Neural crest cell (in vitro differentiated cells): ENCODE measurements around the gene SLC25A38. TPM values are rescaled to one million over a fixed set of nuclear protein-coding genes. Genes with fewer than 3 reads are reported as not detected.
A peak's percentile ranks its signal among the peaks of the same experiment; 100 is the strongest.

Source experiments
- DNase-seq: peaks from one replicate; pipeline ENCODE4 v3.0.0; 2021; ENCODE audit warnings: low read depth, mixed read lengths, low spot score
- H3K27ac Mint-ChIP-seq: one replicate; pipeline ENCODE4 v1.8.0; 2021; ENCODE audit warnings: mild to moderate bottlenecking, mixed read lengths; ENCODE audit not compliant: unreplicated experiment
- H3K27me3 Mint-ChIP-seq: 2 replicates; pipeline ENCODE4 v1.8.0; 2021; ENCODE audit warnings: low read depth, mild to moderate bottlenecking, mixed read lengths
- H3K36me3 Mint-ChIP-seq: 2 replicates; pipeline ENCODE4 v1.8.0; 2021; ENCODE audit warnings: low read depth, mild to moderate bottlenecking, mixed read lengths
- H3K4me1 Mint-ChIP-seq: 2 replicates; pipeline ENCODE4 v1.8.0; 2021; ENCODE audit warnings: mixed read lengths
- H3K4me3 Mint-ChIP-seq: one replicate; pipeline ENCODE4 v1.8.0; 2021; ENCODE audit warnings: mild to moderate bottlenecking, mixed read lengths
- H3K9me3 Mint-ChIP-seq: 2 replicates; pipeline ENCODE4 v1.8.0; 2021; ENCODE audit warnings: mixed read lengths
- CTCF ChIP-seq: fragments of 200-600 bp; sonication (generic); conservative IDR thresholded peaks from 2 replicates; pipeline ENCODE4 v1.5.0; 2021; ENCODE audit warnings: antibody characterized with exemption, mild to moderate bottlenecking
- total RNA-seq: library from RNA; stranded (reverse); gene quantifications from 2 replicates; pipeline ENCODE4 v1.2.1, GENCODE V29; 2021

Gene SLC25A38
- total RNA-seq, 1 donor from 2014 or later, result 26.6 TPM

- Mint-ChIP-seq H3K27ac (no peak overlapping the region), H3K9me3 (peaks cover under 1% of the 10 kb centered on the region), H3K36me3 (peaks cover 3% of the 10 kb centered on the region), H3K4me3 (peak overlapping the region; percentile 24), H3K4me1 (peaks cover 11% of the 10 kb centered on the region), H3K27me3 (peaks cover 2% of the 10 kb centered on the region)
- peak; percentile 73 for TF ChIP-seq CTCF
- peak; percentile 9 for DNase-seq
Observed at GRCh38 chr3:39378088-39378487, 5.1 kb upstream of the SLC25A38 start.

- H3K4me1 Mint-ChIP-seq, result peaks cover 11% of the 10 kb centered on the region
- no peak for DNase-seq
- H3K27ac Mint-ChIP-seq, result no peak overlapping the region
- H3K27me3 Mint-ChIP-seq, result no peaks in the 10 kb centered on the region
- peak overlapping the region; percentile 34 for H3K4me3 Mint-ChIP-seq
- no peak for TF ChIP-seq CTCF
- H3K9me3 Mint-ChIP-seq, result no peaks in the 10 kb centered on the region
- H3K36me3 Mint-ChIP-seq, result no peaks in the 10 kb centered on the region
Observed at GRCh38 chr3:39378957-39379777, 4.0 kb upstream of the SLC25A38 start.

GRCh38 chr3:39379778-39380155 lies 3.4 kb upstream of the SLC25A38 start:
- H3K27me3 Mint-ChIP-seq, result no peaks in the 10 kb centered on the region
- no peak overlapping the region for H3K27ac Mint-ChIP-seq
- no peaks in the 10 kb centered on the region for H3K9me3 Mint-ChIP-seq
- no peak for TF ChIP-seq CTCF
- no peak for DNase-seq
- H3K4me1 Mint-ChIP-seq, result peaks cover 16% of the 10 kb centered on the region
- H3K36me3 Mint-ChIP-seq, result no peaks in the 10 kb centered on the region
- no peak overlapping the region for H3K4me3 Mint-ChIP-seq

- H3K27me3 Mint-ChIP-seq, result no peaks in the 10 kb centered on the region
Observed at GRCh38 chr3:39381432-39381831, 1.7 kb upstream of the SLC25A38 start.

GRCh38 chr3:39383881-39384664 lies 903 bp downstream of the SLC25A38 start:
- no peak for TF ChIP-seq CTCF
- no peaks in the 10 kb centered on the region for H3K9me3 Mint-ChIP-seq
- peak overlapping the region; percentile 98 for H3K27ac Mint-ChIP-seq
- peaks cover 12% of the 10 kb centered on the region for H3K4me1 Mint-ChIP-seq
- no peaks in the 10 kb centered on the region for H3K27me3 Mint-ChIP-seq
- DNase-seq, result peak; percentile 94
- no peaks in the 10 kb centered on the region for H3K36me3 Mint-ChIP-seq
- H3K4me3 Mint-ChIP-seq, result peak overlapping the region; percentile 98

More at GRCh38 chr3:39381432-39381831, 1.7 kb upstream of the SLC25A38 start:
- no peak for TF ChIP-seq CTCF
- no peak overlapping the region for H3K27ac Mint-ChIP-seq
- no peak for DNase-seq
- H3K4me3 Mint-ChIP-seq, result peak overlapping the region; percentile 68
- H3K4me1 Mint-ChIP-seq, result peaks cover 20% of the 10 kb centered on the region
- no peaks in the 10 kb centered on the region for H3K9me3 Mint-ChIP-seq
- H3K36me3 Mint-ChIP-seq, result no peaks in the 10 kb centered on the region
